ENCODE data around the gene HOXA3.

The HOXA3 gene

DNA sequence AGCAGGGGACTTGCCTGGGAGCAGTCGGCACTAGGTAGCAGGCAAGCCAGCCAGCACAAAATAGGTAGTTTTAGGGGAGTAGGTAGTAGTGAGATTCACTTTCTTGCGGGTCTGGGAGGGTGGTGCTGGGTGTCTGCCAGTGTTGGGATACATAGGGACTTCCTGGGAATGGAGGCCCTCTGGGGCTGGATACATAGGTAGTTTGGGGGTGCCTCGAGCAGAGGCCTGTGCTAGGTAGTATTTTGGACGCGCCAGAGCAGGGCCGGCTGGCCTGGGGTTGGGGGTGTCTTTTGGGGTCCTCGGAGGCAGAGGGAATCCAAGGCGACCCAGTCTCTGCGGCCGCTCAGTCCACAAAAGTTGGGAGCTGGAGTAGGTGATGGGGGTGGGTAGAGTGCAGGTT, 2.0 kb upstream of the HOXA3 start:
- DNase-seq, result no peak

- DNase-seq, result no peak
Observed at GRCh38 chr7:27153526-27153925, 1.1 kb upstream of the HOXA3 start.

GRCh38 chr7:27152816-27153442, 546 bp upstream of the HOXA3 start:
- DNase-seq, result no peak

- DNase-seq, result no peak
Observed at GRCh38 chr7:27151341-27151930, 947 bp downstream of the HOXA3 start.

DNA sequence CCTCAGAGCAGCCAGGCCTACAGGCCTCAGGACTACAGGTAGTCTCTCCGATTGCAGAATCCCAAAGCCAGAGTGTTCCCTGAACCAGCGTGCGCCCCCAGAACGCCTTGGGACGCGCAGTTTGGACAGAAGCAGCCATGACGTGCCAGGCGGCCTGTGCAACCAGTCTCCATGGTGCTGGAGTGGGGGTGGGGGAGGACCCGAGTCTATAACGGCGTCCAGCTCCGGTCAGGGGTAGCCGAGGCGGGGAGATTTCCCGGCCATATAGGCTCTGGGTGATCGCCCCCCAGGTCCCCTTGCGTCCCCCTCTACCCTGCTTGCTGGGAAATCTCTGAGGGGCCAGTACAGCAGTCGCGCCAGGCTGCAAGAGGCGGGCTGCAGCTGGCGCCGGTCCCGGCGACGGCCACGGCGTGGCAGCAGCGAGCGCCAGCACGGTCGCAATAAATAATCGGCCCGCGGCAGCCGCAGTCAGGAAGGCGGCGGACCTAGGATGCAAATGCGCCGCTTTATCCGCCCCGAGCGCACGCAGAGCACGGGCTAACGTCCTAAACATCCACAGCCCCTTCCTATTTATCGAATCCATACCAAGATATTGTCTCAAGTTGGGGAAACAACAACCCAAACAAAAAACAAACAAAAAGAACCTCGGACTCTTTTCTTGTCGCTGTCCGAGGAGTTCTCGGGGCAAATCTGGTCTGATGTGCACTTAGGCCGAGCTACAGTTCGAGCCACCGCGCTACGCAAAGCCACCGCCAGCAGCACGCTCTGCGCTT, 1.6 kb downstream of the HOXA3 start:
- peak; percentile 55 to 56 for DNase-seq

DNA sequence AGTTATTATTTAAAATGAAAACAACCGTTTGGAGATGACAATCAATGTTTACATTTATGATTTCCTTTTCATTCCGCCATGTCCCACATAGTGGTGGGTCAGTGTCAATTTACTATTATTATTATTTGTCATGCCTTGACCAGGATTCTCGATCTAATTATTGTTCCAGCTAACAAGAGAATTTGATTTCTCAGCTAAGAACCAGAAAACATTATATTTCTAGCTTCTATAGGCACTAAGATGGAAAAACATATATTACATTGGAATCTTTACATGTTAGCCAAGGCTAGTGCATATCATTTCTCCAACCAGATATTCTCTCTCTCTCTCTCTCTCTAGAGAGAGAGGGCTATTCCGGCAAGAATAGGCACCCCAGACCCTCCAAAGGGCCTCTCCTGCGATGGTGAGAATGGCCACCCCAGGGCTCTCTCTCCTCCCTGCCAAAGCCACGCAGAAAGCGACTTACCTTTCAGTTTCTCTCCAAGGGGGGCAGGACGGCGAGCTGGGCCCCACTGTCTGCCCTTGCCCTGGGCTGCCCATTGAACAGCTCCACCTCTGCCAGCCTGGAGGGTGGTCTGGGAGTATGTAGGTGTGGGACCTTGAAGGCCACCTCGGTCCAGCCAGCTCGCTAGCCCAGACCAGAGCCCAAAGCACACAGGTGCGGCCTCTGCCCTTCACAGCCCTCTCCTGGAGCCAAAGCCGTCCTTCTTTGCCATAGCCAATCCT, 2.4 kb downstream of the HOXA3 start:
- no peak for DNase-seq

- no peak for DNase-seq
Observed at GRCh38 chr7:27148756-27149641, 3.4 kb downstream of the HOXA3 start.

DNA sequence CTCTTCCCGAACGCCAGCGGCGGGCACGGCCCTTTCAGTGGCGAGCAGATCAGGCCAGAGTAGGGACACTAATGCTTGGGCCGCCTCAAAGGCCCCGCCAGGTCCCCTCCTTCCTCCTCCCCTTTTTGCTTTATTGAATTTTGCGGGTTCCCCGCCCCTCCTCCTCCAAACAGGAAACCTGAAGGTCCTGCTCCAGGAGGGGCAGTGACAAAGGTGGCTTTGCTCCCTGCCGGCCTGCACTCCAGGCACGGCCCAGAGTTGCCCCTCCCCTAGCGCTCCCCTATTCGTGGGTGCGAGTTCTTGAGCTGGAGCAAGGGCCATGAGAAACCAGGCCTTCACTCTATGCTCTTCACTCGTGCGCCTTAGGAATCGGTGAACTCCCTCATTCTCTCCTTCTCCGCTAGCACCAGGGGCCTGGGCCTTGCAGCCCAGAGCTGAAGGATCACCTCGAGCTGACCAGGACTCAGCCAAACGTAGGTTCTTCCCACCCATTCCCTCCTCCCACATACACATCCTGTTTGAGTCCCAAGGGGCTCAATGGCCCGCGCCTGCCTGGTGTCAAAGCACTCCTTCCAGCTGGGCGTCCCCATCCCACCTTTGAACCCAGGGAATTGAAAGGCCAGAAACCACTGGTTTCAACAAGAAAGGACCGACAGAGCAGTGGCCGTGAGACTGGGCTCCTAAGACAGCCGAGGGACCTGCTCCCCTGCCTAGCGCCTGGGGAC, 4.2 kb downstream of the HOXA3 start:
- no peak for DNase-seq

- DNase-seq, result no peak
Observed at GRCh38 chr7:27147199-27148030, 5.0 kb downstream of the HOXA3 start, which contains the start of gene HOXA6. HOXA6 (minus strand) TSS chr7:27147774; CDS start chr7:27147749, 25 bp downstream.

- DNase-seq, result no peak
Observed at GRCh38 chr7:27146491-27147198, 5.7 kb downstream of the HOXA3 start.

DNA sequence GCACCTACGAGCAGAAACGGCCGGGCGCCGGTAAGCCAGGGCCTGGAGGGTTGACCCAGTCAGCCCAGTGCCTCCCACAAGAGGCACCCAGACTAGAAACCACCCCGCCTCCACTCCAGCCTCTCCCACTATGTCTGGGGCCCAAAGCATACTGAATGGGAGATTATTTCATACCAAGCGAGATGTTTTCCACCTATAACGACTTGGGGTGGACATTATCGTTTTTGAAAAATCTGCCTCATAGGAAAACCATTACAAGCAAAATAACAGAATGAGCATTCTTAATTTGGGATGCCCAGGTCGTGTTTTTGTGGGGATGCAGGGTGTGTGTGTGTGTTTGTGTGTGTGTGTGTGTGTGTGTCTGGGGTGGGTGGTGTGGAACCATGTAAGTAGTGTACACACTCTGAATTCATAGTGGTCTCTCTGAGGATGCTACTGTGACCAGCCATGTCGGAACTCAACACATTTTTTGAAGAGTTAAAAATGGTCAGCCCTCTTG, 6.4 kb downstream of the HOXA3 start:
- no peak for DNase-seq

GRCh38 chr7:27145165-27145913, 7.0 kb downstream of the HOXA3 start:
- DNase-seq, result no peak

DNA sequence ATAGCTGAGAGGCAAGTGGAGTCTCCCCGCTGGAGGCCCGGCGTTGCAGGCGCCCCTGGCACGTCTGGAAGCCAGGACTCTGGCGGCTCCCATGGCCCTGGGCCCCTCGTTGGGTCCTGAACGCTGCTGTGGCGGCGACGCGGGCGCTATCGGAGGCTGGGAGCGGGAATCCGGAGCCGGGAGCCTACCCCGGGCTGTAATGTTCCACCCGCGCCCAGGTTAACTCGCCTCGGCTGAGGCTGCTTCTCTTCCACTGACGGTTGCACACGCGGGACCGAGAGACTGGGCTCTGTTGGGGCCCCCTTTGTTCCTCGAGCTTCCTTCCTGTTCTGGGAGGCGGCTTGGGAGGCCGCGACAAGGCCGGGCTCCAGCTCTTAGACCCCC, 7.6 kb downstream of the HOXA3 start:
- no peak for DNase-seq

GRCh38 chr7:27143950-27144780, 8.2 kb downstream of the HOXA3 start:
- DNase-seq, result no peak

DNA sequence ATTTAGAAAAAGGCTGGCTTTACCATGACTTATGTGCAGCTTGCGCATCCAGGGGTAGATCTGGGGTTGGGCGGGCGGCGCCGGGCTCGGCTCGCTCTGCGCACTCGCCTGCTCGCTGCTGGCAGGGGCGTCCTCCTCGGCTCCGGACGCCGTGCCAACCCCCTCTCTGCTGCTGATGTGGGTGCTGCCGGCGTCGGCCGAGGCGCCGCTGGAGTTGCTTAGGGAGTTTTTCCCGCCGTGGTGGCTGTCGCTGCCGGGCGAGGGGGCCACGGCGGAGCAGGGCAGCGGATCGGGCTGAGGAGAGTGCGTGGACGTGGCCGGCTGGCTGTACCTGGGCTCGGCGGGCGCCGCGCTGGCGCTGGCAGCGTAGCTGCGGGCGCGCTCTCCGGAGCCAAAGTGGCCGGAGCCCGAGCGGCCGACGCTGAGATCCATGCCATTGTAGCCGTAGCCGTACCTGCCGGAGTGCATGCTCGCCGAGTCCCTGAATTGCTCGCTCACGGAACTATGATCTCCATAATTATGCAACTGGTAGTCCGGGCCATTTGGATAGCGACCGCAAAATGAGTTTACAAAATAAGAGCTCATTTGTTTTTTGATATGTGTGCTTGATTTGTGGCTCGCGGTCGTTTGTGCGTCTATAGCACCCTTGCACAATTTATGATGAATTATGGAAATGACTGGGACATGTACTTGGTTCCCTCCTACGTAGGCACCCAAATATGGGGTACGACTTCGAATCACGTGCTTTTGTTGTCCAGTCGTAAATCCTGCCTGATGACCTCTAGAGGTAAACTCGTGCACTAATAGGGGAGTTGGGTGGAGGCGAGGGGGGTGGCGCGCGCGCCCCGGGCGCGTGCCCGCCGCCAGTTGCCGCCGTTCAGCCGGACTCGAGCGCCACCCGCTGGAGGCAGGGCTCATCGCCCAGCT, 9.1 kb downstream of the HOXA3 start, which contains the start of gene HOXA5:
Gene HOXA5, minus strand, starts transcription at position 659 of the 927 bp plus-strand sequence. Its CDS starts 74 bp downstream, at position 585.
- no peak for DNase-seq

DNA sequence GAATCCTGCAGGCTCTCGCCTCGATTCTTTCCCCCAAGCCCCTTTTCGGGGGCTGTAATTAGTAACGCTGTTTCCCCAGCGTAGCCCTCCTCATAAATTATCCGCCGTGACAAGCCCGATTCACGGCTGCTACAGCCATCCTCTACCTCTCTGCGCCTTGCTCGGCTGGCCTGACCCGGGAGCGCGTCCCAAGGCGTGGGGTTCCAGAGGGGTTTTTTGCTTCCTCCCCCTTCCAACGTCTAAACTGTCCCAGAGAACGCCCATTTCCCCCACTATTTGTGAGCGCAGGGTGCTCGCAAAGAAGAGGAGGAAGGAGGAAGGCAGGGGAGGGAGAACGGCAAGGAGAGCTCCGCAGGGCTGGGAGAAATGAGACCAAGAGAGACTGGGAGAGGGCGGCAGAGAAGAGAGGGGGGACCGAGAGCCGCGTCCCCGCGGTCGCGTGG, 9.8 kb downstream of the HOXA3 start:
- no peak for DNase-seq

All from activated CD4-positive, alpha-beta T cell treated with anti-CD3 and anti-CD28 coated beads for 4 hours (primary cell).